ENCODE results near the gene BRIX1. TPM values are rescaled to one million over a fixed set of nuclear protein-coding genes. Genes with fewer than 3 reads are reported as not detected.

BRIX1 gene
- total RNA-seq, 1 donor from 2014 or later = 15.7 TPM

DNA sequence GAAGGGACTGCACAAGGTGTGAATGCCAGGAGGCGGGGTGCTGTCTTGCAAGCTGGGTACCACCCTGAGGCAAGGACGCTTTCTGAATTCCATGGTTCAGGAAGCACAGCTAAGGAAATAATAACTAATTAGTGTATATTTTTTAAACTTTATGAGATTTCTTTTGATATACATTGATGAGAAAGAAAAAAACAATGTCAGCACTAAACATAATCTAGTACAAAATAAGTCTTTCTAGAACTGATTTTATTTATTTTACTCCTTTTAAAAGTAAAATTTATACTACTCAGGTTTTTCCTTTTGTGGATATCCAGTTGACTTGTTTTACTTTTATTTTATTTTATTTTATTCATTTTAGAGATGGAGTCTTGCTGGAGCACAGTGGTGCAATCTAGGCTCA lies 17.4 kb downstream of the BRIX1 start:
- no peaks in the 10 kb centered on the region for H3K9me3 Mint-ChIP-seq (ENCODE audit: low read depth)
- peaks cover 8% of the 10 kb centered on the region for H3K36me3 Mint-ChIP-seq (ENCODE audit: low read depth)
- DNase-seq (ENCODE audit: low spot score) = no peak
- H3K4me3 Mint-ChIP-seq (ENCODE audit: unreplicated experiment) = no peak overlapping the region
- peaks cover 25% of the 10 kb centered on the region for H3K4me1 Mint-ChIP-seq (ENCODE audit: low read depth)
- TF ChIP-seq, protein P1, sequence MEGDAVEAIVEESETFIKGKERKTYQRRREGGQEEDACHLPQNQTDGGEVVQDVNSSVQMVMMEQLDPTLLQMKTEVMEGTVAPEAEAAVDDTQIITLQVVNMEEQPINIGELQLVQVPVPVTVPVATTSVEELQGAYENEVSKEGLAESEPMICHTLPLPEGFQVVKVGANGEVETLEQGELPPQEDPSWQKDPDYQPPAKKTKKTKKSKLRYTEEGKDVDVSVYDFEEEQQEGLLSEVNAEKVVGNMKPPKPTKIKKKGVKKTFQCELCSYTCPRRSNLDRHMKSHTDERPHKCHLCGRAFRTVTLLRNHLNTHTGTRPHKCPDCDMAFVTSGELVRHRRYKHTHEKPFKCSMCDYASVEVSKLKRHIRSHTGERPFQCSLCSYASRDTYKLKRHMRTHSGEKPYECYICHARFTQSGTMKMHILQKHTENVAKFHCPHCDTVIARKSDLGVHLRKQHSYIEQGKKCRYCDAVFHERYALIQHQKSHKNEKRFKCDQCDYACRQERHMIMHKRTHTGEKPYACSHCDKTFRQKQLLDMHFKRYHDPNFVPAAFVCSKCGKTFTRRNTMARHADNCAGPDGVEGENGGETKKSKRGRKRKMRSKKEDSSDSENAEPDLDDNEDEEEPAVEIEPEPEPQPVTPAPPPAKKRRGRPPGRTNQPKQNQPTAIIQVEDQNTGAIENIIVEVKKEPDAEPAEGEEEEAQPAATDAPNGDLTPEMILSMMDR (IDR thresholded peaks at IDR 0.05) = no peak
- H3K27ac Mint-ChIP-seq (ENCODE audit: unreplicated experiment) = no peak overlapping the region
- no peaks in the 10 kb centered on the region for H3K27me3 Mint-ChIP-seq (ENCODE audit: low read depth)

DNA sequence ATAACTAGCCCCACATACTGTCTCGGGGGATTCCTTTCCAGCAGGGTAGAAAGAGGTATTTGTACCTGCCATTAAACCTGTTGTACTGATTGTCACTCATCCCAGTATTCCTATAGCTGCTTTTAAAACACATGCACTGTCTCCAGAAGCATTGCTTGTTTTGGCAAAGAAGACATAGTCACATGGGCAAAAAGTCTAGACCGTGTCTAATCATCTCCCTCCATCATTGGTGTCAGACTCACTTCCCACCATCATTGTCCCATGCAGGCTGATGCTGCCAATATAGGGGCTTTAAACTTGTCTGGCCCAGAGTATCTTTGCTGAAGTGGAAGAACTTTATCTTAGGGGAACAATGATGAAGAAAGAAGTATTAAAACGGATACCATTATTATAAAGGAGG lies 26.4 kb downstream of the BRIX1 start:
- H3K27me3 Mint-ChIP-seq (ENCODE audit: low read depth) = no peaks in the 10 kb centered on the region
- no peaks in the 10 kb centered on the region for H3K9me3 Mint-ChIP-seq (ENCODE audit: low read depth)
- TF ChIP-seq, protein P1 (IDR thresholded peaks at IDR 0.05) = no peak
- H3K27ac Mint-ChIP-seq (ENCODE audit: unreplicated experiment) = no peak overlapping the region
- DNase-seq (ENCODE audit: low spot score) = no peak
- H3K36me3 Mint-ChIP-seq (ENCODE audit: low read depth) = peaks cover 35% of the 10 kb centered on the region
- H3K4me3 Mint-ChIP-seq (ENCODE audit: unreplicated experiment) = no peak overlapping the region
- peaks cover 6% of the 10 kb centered on the region for H3K4me1 Mint-ChIP-seq (ENCODE audit: low read depth)

DNA sequence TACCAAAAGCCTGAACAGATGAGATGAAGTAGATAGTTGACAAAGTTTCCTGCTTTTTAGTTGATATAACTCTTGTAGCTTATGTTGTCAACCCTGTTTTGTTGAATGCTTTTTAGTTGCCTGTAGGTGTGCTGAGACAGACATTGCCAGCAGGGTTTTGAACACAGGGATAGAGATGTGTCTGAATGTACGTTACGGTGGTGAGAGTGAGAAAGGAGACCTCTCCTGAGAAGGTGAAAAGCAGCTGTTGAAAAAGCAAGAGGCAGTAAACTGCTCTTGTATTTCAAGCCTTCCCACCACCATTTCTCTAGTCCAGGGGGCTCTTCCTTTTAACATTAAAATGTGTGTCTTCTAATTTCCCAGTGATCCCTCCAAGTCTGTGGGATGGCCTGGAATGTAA lies 28.5 kb downstream of the BRIX1 start:
- Mint-ChIP-seq H3K36me3 (ENCODE audit: low read depth) (peaks cover 34% of the 10 kb centered on the region), H3K9me3 (ENCODE audit: low read depth) (no peaks in the 10 kb centered on the region), H3K4me1 (ENCODE audit: low read depth) (peaks cover 6% of the 10 kb centered on the region), H3K4me3 (ENCODE audit: unreplicated experiment) (no peak overlapping the region), H3K27me3 (ENCODE audit: low read depth) (no peaks in the 10 kb centered on the region), H3K27ac (ENCODE audit: unreplicated experiment) (no peak overlapping the region)
- DNase-seq (ENCODE audit: low spot score) = no peak
- TF ChIP-seq, protein P1 (IDR thresholded peaks at IDR 0.05) = no peak

DNA sequence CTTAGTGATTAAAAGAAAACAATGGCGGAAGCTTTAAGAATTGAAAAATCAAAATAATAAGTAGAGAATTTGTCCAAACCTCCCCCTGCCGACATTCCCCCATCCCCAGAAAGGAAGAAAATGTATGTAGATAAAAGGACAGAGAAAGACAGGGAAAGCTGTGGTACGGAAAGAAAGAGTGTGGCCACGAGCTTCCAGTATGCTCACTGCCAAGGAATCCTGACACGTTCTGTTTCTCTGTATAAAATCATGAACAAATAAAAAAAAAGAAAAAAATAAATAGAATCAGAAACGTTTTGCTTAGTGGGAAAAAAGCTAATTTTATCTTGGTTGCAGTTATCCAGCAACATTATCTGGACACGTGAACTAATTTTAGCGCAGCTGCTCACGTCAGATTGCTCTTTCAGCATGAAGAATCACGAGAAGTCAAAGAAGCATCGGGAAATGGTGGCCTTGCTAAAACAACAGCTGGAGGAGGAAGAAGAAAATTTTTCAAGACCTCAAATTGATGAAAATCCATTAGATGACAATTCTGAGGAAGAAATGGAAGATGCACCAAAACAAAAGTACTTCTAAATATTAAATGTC lies 29.0 kb downstream of the BRIX1 start:
- Mint-ChIP-seq H3K4me3 (ENCODE audit: unreplicated experiment) (no peak overlapping the region), H3K27ac (ENCODE audit: unreplicated experiment) (no peak overlapping the region), H3K27me3 (ENCODE audit: low read depth) (no peaks in the 10 kb centered on the region), H3K4me1 (ENCODE audit: low read depth) (peaks cover 6% of the 10 kb centered on the region), H3K36me3 (ENCODE audit: low read depth) (peaks cover 39% of the 10 kb centered on the region), H3K9me3 (ENCODE audit: low read depth) (no peaks in the 10 kb centered on the region)
- TF ChIP-seq, protein P1 (IDR thresholded peaks at IDR 0.05) = no peak
- DNase-seq (ENCODE audit: low spot score) = no peak

DNA sequence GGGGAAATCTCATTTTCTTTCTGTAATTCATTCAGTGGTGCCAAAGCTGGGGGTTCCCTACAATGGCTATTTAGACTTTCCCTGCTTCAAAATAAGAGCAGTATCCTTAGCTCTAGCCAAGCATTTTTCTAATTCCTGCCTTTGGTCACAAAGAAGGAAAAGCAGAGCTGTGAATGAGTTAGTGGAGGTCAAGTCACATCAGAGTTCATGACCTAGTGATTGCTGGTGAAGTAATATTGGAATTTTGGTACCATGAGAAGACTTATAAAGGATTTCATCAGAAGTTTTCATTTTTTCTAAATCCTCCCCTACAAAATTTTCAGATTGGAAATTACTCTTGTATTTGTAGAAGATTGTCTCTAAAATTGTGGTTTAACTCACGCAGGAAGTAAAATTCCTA lies 41.8 kb downstream of the BRIX1 start:
- H3K4me1 Mint-ChIP-seq (ENCODE audit: low read depth) = no peaks in the 10 kb centered on the region
- no peak for DNase-seq (ENCODE audit: low spot score)
- no peaks in the 10 kb centered on the region for H3K9me3 Mint-ChIP-seq (ENCODE audit: low read depth)
- no peak overlapping the region for H3K4me3 Mint-ChIP-seq (ENCODE audit: unreplicated experiment)
- TF ChIP-seq, protein P1 (IDR thresholded peaks at IDR 0.05) = no peak
- H3K27me3 Mint-ChIP-seq (ENCODE audit: low read depth) = no peaks in the 10 kb centered on the region
- H3K27ac Mint-ChIP-seq (ENCODE audit: unreplicated experiment) = no peak overlapping the region
- H3K36me3 Mint-ChIP-seq (ENCODE audit: low read depth) = peaks cover 14% of the 10 kb centered on the region

Data from chondrocyte (in vitro differentiated cells).